GM18907 (cell line): ENCODE measurements around the gene ATP6V1E1.

Experiments
- ATAC-seq: cut with Tn5 transposase; IDR thresholded peaks from one replicate; pipeline ENCODE4 v1.9.1; 2021; ENCODE audit warnings: mild to moderate bottlenecking, moderate library complexity; ENCODE audit not compliant: unreplicated experiment

Gene ATP6V1E1

GRCh38 chr22:17548756-17549035 lies 79.9 kb downstream of the ATP6V1E1 start:
- ATAC-seq: no peak

- no peak for ATAC-seq
These were observed 80.4 kb downstream of the ATP6V1E1 start for GRCh38 chr22:17548010-17548755.

- no peak for ATAC-seq
These were observed 86.1 kb downstream of the ATP6V1E1 start for GRCh38 chr22:17542452-17542851.
